ENCODE results near the gene FSCN2.

The FSCN2 gene

GRCh38 chr17:81545160-81545949 is 17.2 kb downstream of the FSCN2 start:
- intact Hi-C loops (cut with DNase I), result no loop called here
- DNase-seq, result no peak

DNA sequence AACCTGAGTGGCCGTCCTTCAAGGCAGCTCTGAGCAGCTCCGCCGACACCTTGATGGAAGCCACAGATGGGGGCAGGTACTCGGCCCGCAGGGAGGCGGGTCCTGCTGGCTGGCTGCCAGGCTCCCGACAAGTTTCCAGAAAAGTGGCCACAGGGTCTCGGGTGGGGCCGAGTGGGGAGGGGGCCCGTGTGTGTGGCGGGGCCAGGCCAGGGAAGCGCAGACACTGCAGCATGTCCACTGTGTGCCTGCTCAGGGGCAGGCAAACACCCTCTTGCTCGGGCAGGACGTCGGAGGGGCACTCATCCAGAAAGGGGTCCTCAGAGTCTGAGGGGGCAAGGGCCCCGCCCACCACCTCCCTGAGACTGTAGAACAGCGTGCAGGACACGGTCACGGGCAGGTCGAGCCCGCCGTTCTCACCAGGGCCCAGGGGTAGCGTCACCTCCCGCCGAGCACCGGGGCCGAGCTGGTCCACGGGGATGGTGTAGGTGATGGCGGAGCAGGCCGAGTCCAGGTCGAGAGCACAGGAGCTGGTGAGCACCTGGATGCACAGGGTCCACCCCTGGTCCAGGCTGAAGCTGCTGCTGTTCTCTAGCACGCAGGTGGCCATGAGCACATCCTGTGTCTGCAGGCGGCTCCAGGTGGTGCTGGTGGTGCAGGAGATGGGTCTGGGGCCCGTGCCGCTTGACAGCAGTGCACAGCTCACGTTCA is 18.9 kb downstream of the FSCN2 start:
- intact Hi-C loops (cut with DNase I), result no loop called here
- no peak for DNase-seq

- no peak for DNase-seq
- intact Hi-C loops (cut with DNase I), result no loop called here
Observed at GRCh38 chr17:81547614-81547982, 19.4 kb downstream of the FSCN2 start.

GRCh38 chr17:81549031-81549557 is 20.9 kb downstream of the FSCN2 start:
- intact Hi-C loops (cut with DNase I), result no loop called here
- DNase-seq, result no peak

DNA sequence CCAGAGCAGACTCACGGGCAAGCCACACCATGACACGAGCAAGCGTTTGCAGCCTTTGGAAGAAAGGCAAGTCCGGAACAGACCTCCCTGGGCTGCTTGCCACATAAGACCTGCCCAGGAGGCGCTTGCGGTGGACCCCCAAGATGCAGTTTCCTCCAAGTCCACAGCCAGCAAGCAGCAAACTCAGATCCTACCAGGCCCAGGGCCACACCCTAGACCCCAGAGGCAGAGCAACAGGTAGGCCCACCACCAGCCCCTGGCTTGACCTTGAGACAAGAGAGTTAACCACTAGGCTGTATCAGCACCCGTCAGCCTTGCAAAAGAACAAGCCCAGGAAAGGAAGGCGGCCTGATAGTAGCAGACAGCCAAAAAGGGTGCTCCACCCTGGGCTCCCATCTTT is 21.6 kb downstream of the FSCN2 start:
- DNase-seq, result no peak
- intact Hi-C loops (cut with DNase I), result loop anchor here (5.0 kb wide), 1 partner anchor 38 kb away; the partner anchor contains the start of gene ACTG1

DNA sequence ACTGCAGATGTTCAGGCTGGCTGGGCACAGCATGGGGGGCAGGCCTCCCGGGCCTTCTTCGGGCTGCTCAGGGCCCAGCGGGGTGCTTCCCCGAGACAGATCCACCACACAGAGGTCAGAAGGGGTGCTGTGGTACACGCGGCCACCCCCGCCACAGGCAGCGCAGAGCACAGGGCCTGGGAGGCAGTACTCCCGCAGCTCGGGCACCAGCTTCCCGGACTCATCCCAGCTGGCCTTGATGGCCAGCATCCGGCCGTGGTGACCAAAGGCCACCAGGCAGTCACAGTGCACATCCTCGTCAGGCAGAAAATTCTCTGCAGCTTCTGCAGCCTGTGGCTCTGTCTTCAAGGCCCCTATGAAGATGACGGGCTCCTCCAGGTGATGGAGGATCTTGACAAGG is 22.1 kb downstream of the FSCN2 start:
- intact Hi-C loops (cut with DNase I), result loop anchor here (5.0 kb wide), 1 partner anchor 38 kb away; the partner anchor contains the start of gene ACTG1
- no peak for DNase-seq

DNA sequence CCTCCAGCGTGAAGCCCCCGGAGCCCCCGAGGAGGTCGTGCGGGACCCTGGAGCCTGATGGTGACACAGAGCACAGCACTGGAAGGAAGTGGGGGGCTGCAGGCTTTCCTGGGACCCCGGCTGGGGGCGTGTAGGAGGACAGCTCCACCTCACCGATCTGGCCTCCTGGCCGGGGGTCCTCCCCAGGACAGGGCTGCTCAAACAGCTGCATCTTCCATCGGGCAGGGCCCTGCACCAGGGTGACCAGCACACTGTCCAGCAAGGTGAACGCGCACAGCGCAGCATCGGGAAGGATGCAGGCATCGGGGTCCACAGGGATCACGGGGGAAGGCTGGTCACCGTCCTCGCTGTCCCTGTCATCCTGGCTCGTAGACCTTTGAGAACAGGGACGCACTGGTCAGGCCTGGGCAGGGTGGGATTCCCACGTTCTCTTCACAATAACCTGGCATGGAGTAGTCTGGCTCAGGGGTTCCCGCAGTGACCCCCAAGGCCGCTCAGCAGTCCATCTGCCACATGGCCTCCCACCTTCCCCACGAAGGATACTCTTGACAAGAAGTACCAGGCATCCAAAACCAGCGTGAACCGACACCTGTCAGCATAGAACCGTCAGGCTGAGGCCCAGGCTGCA is 22.8 kb downstream of the FSCN2 start:
- DNase-seq, result no peak
- intact Hi-C loops (cut with DNase I), result loop anchor here (5.0 kb wide), 1 partner anchor 39 kb away; the partner anchor contains the start of gene ACTG1

GRCh38 chr17:81551458-81552243 is 23.5 kb downstream of the FSCN2 start:
- peak in 3 of 42 donors; percentile 15 to 22 (median 16) for DNase-seq

DNA sequence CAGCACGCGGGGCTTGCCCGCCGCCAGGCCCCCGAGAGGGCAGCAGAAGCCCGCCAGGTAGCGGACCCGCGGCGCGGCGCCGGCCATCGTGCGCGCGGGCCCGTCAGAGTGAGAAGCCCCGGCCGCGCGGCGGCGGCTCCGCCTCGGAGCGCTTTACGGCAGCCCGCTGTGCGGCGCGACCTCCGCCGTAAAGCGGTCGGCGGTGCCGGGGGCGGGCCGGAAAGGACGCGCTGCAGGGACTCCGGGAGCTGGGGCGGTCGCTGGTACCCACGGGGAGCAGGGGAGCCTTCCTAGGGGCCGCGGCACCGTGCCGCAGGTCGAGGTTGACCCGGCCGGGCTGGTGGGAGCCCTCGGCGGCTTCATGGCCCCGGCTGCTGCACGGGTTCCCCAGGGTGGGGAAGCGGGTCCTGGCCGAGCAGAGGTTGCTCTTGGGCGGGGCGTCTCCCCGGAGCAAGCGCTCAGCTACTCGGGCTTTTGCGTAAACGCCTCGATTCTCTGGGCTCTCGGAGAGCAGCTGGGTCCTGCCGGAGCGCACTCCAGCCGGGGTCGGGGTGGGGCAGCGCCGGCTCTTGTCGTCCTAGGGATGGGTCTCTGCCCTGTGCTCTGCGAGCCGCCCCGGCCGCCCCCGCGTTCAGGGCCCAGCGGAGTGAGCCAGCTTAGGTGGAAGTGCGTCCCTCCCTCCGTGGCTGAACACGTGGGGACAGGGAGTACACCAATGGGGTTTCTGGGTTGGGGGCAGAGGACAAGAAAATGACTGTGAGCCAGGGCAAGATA is 24.3 kb downstream of the FSCN2 start, which contains the start of gene FAAP100:
FAAP100 (minus strand) TSS at position 110 of the 774 bp plus-strand sequence; CDS start at position 87, 23 bp downstream.
- DNase-seq, result peak; percentile 21 to 89 (median 78)
- intact Hi-C loops (cut with DNase I), result loop anchor here (5.0 kb wide), 1 partner anchor 40 kb away; the partner anchor contains the start of gene ACTG1

More at GRCh38 chr17:81551458-81552243, 23.5 kb downstream of the FSCN2 start:
- intact Hi-C loops (cut with DNase I), result loop anchor here (5.0 kb wide), 1 partner anchor 39 kb away; the partner anchor contains the start of gene ACTG1

DNA sequence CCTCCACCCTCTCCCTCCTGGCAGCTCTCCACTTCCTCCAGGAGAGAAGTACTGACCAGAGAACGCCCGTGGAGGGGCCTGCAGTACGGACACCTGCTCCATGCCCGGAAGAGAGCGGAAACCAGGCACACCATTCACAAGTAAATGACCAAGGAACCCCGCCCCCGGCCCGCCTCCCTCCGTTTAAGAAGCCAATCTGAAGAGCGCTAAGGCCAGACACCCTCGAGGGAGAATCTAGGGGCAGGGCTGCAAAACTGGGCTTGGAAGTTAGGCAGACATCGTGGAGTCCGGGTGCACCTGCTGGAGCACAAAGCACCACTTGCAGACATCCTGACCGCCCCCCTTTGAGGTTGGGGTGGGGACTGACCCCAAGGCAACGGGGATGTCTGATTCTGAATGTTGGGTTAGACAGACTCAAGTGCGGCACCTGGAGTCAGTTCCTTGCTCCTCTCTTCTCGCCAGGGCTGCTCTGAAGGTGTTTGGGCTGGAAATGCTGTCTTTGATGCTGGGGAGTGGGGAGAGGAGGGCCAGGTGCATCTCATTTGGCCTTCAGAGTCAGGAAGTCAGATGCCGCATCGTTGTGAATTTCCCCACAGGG is 24.9 kb downstream of the FSCN2 start:
- peak in 37 of 42 donors; percentile 14 to 64 (median 43) for DNase-seq
- intact Hi-C loops (cut with DNase I), result loop anchor here (5.0 kb wide), 1 partner anchor 41 kb away; the partner anchor contains the start of gene ACTG1

GRCh38 chr17:81553616-81554181 is 25.5 kb downstream of the FSCN2 start:
- intact Hi-C loops (cut with DNase I), result loop anchor here (5.0 kb wide), 1 partner anchor 41 kb away; the partner anchor contains the start of gene ACTG1
- DNase-seq, result no peak

DNA sequence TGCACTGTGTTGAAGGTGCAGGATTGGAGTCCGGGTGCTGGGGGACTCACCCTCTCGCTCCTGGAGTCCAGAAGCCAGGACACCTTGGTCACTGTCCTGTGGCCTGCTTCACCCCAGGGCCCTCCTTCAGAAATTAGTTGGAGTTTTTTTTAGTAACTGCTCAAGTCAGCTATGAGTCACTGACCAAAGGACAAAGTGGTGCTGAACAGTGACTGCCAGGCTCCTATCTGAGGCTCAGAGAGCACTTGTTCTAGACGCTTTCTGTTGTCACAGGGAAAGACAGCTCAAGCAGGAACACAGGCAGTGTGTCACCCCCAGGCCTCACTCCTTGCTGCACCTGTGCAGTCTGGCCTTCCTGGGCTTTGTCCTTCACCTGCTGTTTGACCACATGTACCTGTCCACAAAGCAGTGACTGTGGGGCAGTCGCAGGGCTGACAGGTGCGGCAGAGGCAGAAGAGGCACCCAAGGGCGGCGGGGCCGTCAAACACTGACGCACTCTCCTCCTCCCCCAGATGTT is 28.1 kb downstream of the FSCN2 start:
- DNase-seq, result no peak

GRCh38 chr17:81556863-81557262 is 28.7 kb downstream of the FSCN2 start:
- intact Hi-C loops (cut with DNase I), result no loop called here
- DNase-seq, result no peak

More for the DNA sequence above, 28.1 kb downstream of the FSCN2 start:
- intact Hi-C loops (cut with DNase I), result no loop called here

- no peak for DNase-seq
- intact Hi-C loops (cut with DNase I), result no loop called here
Observed at GRCh38 chr17:81557276-81558114, 29.3 kb downstream of the FSCN2 start.

- no peak for DNase-seq
- intact Hi-C loops (cut with DNase I), result no loop called here
Observed at GRCh38 chr17:81558115-81558468, 29.9 kb downstream of the FSCN2 start.
